GM12864 (cell line): Measurements from ENCODE around the gene CCDC33.

Experiments used
- DNase-seq: peaks from one replicate; pipeline ENCODE4 v3.0.0-alpha.2; 2011; ENCODE audit warnings: low read depth
- H3K4me3 ChIP-seq: 2 replicates; pipeline ENCODE4 v1.5.1; 2011; ENCODE audit warnings: mild to moderate bottlenecking, low read depth, low read length, control low read depth
- CTCF ChIP-seq: IDR thresholded peaks from 2 replicates; pipeline ENCODE4 v1.5.1; 2011; ENCODE audit warnings: low read depth, mild to moderate bottlenecking, moderate library complexity, low read length, control low read depth, inconsistent platforms; ENCODE audit errors: missing control alignments

The CCDC33 gene

DNA sequence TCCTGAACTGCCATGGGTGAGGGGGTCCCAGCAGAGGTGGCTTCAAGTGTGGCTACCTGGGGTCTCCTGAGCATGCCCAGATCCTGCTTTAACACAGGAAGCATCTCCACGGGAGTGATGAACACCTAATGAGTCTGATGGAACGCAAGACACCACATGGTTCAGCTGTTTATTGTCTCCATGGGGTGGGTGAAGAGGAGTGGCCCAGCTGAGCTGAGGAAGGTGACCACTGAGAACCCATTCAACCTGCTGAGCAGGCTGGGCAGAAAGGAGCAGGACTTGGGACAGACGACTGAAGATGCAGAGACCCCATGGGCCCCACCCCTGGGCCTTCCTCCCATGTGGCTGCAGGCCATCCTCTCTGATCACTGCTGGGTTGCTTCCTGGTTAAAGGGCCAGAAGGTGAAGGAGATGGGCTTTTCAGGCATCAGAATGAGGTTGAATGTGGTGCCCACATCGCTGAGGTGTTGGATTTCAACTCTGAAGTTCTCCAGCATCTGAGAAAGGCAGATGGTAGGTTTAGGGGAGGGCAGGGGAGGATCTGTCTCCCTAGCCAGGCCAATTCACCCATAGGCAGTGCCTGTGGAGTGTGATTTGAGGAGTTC, 101.6 kb downstream of the CCDC33 start:
- no peak overlapping the region for H3K4me3 ChIP-seq
- no peak for DNase-seq
- TF ChIP-seq CTCF: no peak

GRCh38 chr15:74338676-74339075, 102.5 kb downstream of the CCDC33 start:
- no peak for DNase-seq
- TF ChIP-seq CTCF: no peak
- H3K4me3 ChIP-seq: no peak overlapping the region

DNA sequence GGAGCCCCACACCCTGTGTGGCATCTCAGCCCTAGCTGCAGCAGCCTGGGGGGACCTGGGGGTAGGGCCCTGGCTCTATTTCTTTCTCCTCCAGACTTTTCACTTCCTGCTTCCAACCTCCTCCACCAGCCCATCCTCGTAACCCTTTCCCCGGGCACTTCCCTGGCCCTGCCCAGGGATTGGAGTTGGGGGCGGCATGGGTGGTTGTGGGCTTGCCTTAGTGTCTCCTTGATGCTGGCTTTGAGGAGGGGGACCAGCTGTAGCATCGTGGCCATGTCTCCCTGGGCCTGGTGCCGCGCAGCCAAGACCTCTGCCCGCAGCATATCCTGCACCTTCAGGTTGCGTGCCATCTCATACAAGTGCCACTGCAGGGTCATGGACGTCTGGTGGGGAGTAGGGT, 103.2 kb downstream of the CCDC33 start:
- DNase-seq: no peak
- TF ChIP-seq CTCF: no peak

GRCh38 chr15:74340150-74340549, 104.0 kb downstream of the CCDC33 start:
- TF ChIP-seq CTCF: no peak
- H3K4me3 ChIP-seq: no peak overlapping the region
- no peak for DNase-seq

More for the DNA sequence above, 103.2 kb downstream of the CCDC33 start:
- no peak overlapping the region for H3K4me3 ChIP-seq

DNA sequence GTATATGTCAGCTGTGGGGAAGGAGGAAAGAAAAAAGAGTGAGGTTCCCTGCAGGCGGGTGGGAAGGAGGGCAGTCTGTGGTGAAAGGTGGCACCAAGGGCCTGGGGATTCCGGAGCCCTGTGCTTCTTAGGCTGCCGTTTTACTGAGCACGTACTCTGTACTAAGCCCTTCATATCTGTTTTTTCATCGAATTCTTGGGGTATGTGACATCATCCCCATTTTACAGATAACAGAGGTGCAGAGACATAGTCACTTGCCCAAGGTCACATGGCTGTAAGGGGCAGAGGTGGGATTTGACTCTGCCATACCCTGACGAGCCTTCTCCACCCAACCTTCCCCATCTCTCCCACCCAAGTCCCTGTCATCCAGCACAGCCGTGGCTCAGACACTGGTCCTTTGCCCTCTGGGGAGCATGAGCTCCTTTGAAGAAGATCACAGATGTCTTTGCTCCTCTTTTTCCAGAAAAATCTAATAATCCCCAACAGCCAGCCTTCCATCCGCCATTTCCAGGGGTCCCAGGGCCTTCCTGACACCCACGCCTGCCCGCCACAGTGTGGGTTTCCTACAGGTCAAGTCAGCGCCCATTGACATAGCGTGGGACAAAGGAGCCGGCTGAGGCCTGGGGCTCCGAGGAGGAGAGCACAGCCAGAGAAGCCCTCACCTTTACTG, 107.1 kb downstream of the CCDC33 start:
- no peak for DNase-seq
- no peak for TF ChIP-seq CTCF
- no peak overlapping the region for H3K4me3 ChIP-seq

DNA sequence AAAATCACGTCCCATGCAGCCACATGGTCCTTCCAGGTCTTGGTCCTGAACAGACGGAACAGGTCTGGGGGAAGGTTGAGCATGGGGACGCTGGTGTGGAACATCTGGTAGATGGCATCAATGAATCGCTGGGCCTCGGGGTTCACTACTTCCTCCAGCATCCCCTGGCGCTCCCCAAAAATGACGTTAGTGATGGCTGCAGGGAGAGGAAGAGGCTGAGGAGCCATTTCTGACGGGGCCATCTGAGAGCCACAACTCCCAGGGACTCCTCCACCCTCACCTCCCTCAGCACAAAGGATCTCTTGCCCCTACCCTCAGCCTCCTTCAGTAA, 107.6 kb downstream of the CCDC33 start:
- TF ChIP-seq CTCF: no peak

GRCh38 chr15:74345051-74345450, 108.9 kb downstream of the CCDC33 start:
- TF ChIP-seq CTCF: no peak
- no peak for DNase-seq
- no peak overlapping the region for H3K4me3 ChIP-seq

More for the DNA sequence above, 107.6 kb downstream of the CCDC33 start:
- DNase-seq: no peak
- H3K4me3 ChIP-seq: no peak overlapping the region
